Psoas muscle (tissue), 8 donors: ENCODE data around the gene OR51G1. TPM values are rescaled to one million over a fixed set of nuclear protein-coding genes. Genes with fewer than 3 reads are reported as not detected.

ENCODE experiments used
- ATAC-seq, 4 donors: fragments of 200-7000 bp; cut with Tn5 transposase; one replicate each; pipeline ENCODE4 v1.9.1; 2020; ENCODE audit warnings: moderate library complexity in 3 of 4, mild to moderate bottlenecking in 2 of 4
- DNase-seq, 2 donors: peaks; one replicate each; pipeline ENCODE4 v3.0.0-alpha.2; 2020
- H3K27ac ChIP-seq: fragments of 200-600 bp; one replicate; pipeline ENCODE4 v1.8.0; 2022
- H3K27me3 ChIP-seq, 3 donors: fragments of 200-600 bp in 1 of 3; one replicate each; pipeline versions ENCODE4 v1.6.1 to v1.8.0; 2013 to 2022; ENCODE audit warnings: low read length in 2 of 3, mild to moderate bottlenecking in 2 of 3, moderate library complexity in 1 of 3; ENCODE audit not compliant: insufficient read depth in 3 of 3
- H3K36me3 ChIP-seq, 2 donors: fragments of 200-600 bp in 1 of 2; one replicate each; pipeline versions ENCODE4 v1.6.1 to v1.8.0; 2013 to 2022; ENCODE audit warnings: low read depth in 1 of 2, mild to moderate bottlenecking in 1 of 2, moderate library complexity in 1 of 2; ENCODE audit not compliant: insufficient read depth in 1 of 2
- H3K4me1 ChIP-seq: fragments of 200-600 bp; one replicate; pipeline ENCODE4 v1.8.0; 2022
- H3K4me3 ChIP-seq: fragments of 200-600 bp; one replicate; pipeline ENCODE4 v1.8.0; 2022; ENCODE audit warnings: mild to moderate bottlenecking
- H3K9me3 ChIP-seq: fragments of 200-600 bp; one replicate; pipeline ENCODE4 v1.8.0; 2022
- CTCF ChIP-seq: fragments of 200-600 bp; IDR thresholded peaks from one replicate; pipeline ENCODE4 v1.8.0; 2022; ENCODE audit warnings: antibody characterized with exemption
- WGBS, 3 donors: extraction: QIAGEN DNeasy Blood & Tissue Kit; methylation state at CpG; one replicate each; pipeline versions ENCODE4 v1.1.6 to v1.1.7; 2013; 5-methylcytosine and 5-hydroxymethylcytosine counted together
- intact Hi-C, 2 donors: fragments of 100-400 bp; cut with DNase I; formaldehyde crosslinking; loops; one replicate each; pipeline versions ENCODE4 v1.11.0 to v1.14.2; 2022
- polyA plus RNA-seq, 3 donors: library from polyadenylated mRNA; stranded (reverse); fragments of 200-250 nt; gene quantifications; one replicate each; pipeline ENCODE4 v1.2.3, GENCODE V29; 2013
- total RNA-seq, 4 donors: library from RNA; stranded (reverse); fragmentation: NEBNext Ultra II Directional in 2 of 4; extraction: Animal tissue kit (Norgen Biotek cat#: 25700) in 2 of 4; gene quantifications; one replicate each; pipeline versions ENCODE4 v1.2.1 to v1.2.4, GENCODE V29; 2021 to 2023
- donor health status: healthy with polysubstance abuse.
- donor health status: DM: no; HTN: no; CAD: no; lungs with moderate emphysema.
- donor health status: Bipolar disorder and iron deficiency.
- donor health status: healthy.
- donor health status: DM: yes; HTN: yes; CAD: no.
- donor health status: DM: no; HTN: no; CAD: no.
- donor health status: DM: no; HTN: no; CAD: no.
- donor health status: DM: yes; HTN: yes; CAD: no.

Gene OR51G1
- total and polyA plus RNA-seq, 7 donors: not detected

- H3K27ac ChIP-seq: no peak within 1 kb of the TSS
- no peak for DNase-seq
- no peaks in the 10 kb centered on the region for H3K27me3 ChIP-seq
- intact Hi-C loops: no loop called here
- H3K36me3 ChIP-seq: no peaks in the 10 kb centered on the region
- TF ChIP-seq CTCF: no peak
- no peak for ATAC-seq
- H3K4me1 ChIP-seq: no peaks in the 10 kb centered on the region
- H3K4me3 ChIP-seq: no peak within 1 kb of the TSS
- no peaks in the 10 kb centered on the region for H3K9me3 ChIP-seq
These were observed 23.4 kb upstream of the OR51G1 start, which contains the start of gene OR51A4 for GRCh38 chr11:4947505-4947904. Gene OR51A4, minus strand, starts transcription at chr11:4947605. Its CDS starts 505 bp downstream, at chr11:4947100.

- intact Hi-C loops: no loop called here
- H3K27me3 ChIP-seq: no peaks in the 10 kb centered on the region
- DNase-seq: no peak
- WGBS, 3 donors: 78 to 83% (median 82%) methylated on average over 3 of the region's 3 CpGs
- H3K36me3 ChIP-seq: no peaks in the 10 kb centered on the region
- H3K4me1 ChIP-seq: no peaks in the 10 kb centered on the region
- no peak overlapping the region for H3K4me3 ChIP-seq
- no peak for TF ChIP-seq CTCF
- no peak overlapping the region for H3K27ac ChIP-seq
- no peak for ATAC-seq
- H3K9me3 ChIP-seq: no peaks in the 10 kb centered on the region
These were observed 12.6 kb upstream of the OR51G1 start for GRCh38 chr11:4936745-4937144.

- ATAC-seq: no peak
- intact Hi-C loops: no loop called here
- no peak for DNase-seq
- H3K4me1 ChIP-seq: no peaks in the 10 kb centered on the region
- no peak overlapping the region for H3K27ac ChIP-seq
- no peaks in the 10 kb centered on the region for H3K36me3 ChIP-seq
- no peaks in the 10 kb centered on the region for H3K9me3 ChIP-seq
- WGBS, 3 donors: 84 to 87% (median 86%) methylated on average over 4 of the region's 4 CpGs
- H3K4me3 ChIP-seq: no peak overlapping the region
- no peaks in the 10 kb centered on the region for H3K27me3 ChIP-seq
- no peak for TF ChIP-seq CTCF
These were observed 8.6 kb upstream of the OR51G1 start for GRCh38 chr11:4932751-4933150.

- Histone ChIP-seq H3K27ac (no peak overlapping the region), H3K4me3 (no peak overlapping the region), H3K4me1 (no peaks in the 10 kb centered on the region), H3K36me3 (no peaks in the 10 kb centered on the region), H3K27me3 (no peaks in the 10 kb centered on the region), H3K9me3 (no peaks in the 10 kb centered on the region)
- intact Hi-C loops: no loop called here
- DNase-seq (no peak), ATAC-seq (no peak)
- no peak for TF ChIP-seq CTCF
These were observed 2.5 kb upstream of the OR51G1 start for GRCh38 chr11:4926608-4927007.

GRCh38 chr11:4922304-4922703 is 1.8 kb downstream of the OR51G1 start:
- 49 to 56% (median 51%) methylated on average over 1 of the region's 1 CpG for WGBS, 3 donors
- intact Hi-C loops: no loop called here

More at GRCh38 chr11:4922304-4922703, 1.8 kb downstream of the OR51G1 start:
- H3K4me1 ChIP-seq: no peaks in the 10 kb centered on the region
- H3K36me3 ChIP-seq: no peaks in the 10 kb centered on the region
- no peaks in the 10 kb centered on the region for H3K27me3 ChIP-seq
- no peak for TF ChIP-seq CTCF
- H3K27ac ChIP-seq: no peak overlapping the region
- no peak overlapping the region for H3K4me3 ChIP-seq
- H3K9me3 ChIP-seq: no peaks in the 10 kb centered on the region
- ATAC-seq (no peak), DNase-seq (no peak)
